Ectodermal cell (in vitro differentiated cells): Measurements from ENCODE around the gene MAB21L4.

Source experiments
- H3K27ac ChIP-seq: 2 replicates; pipeline ENCODE4 v1.7.0; 2013; ENCODE audit warnings: mild to moderate bottlenecking, low read depth, low read length; ENCODE audit not compliant: insufficient read depth, poor library complexity, severe bottlenecking
- H3K27me3 ChIP-seq: 2 replicates; pipeline ENCODE4 v1.7.0; 2013; ENCODE audit warnings: mild to moderate bottlenecking, low read length; ENCODE audit not compliant: insufficient read depth, control insufficient read depth, poor library complexity, severe bottlenecking
- H3K36me3 ChIP-seq: one replicate; pipeline ENCODE4 v1.7.0; 2013; ENCODE audit warnings: low read length; ENCODE audit not compliant: control insufficient read depth, insufficient read depth
- H3K4me1 ChIP-seq: one replicate; pipeline ENCODE4 v1.7.0; 2013; ENCODE audit warnings: low read length; ENCODE audit not compliant: control insufficient read depth, insufficient read depth
- H3K4me3 ChIP-seq: 2 replicates; pipeline ENCODE4 v1.7.0; 2013; ENCODE audit warnings: low read depth, low read length, control low read depth; ENCODE audit not compliant: insufficient read depth
- H3K9me3 ChIP-seq: 2 replicates; pipeline ENCODE4 v1.7.0; 2013; ENCODE audit warnings: mild to moderate bottlenecking, low read length, moderate library complexity; ENCODE audit not compliant: control insufficient read depth
- WGBS, 2 experiments: methylation state at CpG; one replicate each; pipeline ENCODE4 v1.1.7; 2013; ENCODE audit warnings: missing lambda C conversion rate in 2 of 2; 5-methylcytosine and 5-hydroxymethylcytosine counted together

MAB21L4 gene

GRCh38 chr2:240899468-240899865, 3.5 kb upstream of the MAB21L4 start:
- Histone ChIP-seq H3K4me1 (no peaks in the 10 kb centered on the region), H3K27ac (no peak overlapping the region), H3K27me3 (no peaks in the 10 kb centered on the region), H3K4me3 (no peak overlapping the region), H3K36me3 (no peaks in the 10 kb centered on the region), H3K9me3 (no peaks in the 10 kb centered on the region)
- WGBS, 2 experiments, result 91 to 92% methylated on average over 19 of the region's 19 CpGs

GRCh38 chr2:240898731-240899467, 2.9 kb upstream of the MAB21L4 start:
- H3K27me3 ChIP-seq, result no peaks in the 10 kb centered on the region
- no peak overlapping the region for H3K4me3 ChIP-seq
- no peaks in the 10 kb centered on the region for H3K36me3 ChIP-seq
- WGBS, 2 experiments, result 90 to 92% methylated on average over 23 of the region's 23 CpGs
- H3K9me3 ChIP-seq, result no peaks in the 10 kb centered on the region
- H3K27ac ChIP-seq, result no peak overlapping the region
- no peaks in the 10 kb centered on the region for H3K4me1 ChIP-seq

DNA sequence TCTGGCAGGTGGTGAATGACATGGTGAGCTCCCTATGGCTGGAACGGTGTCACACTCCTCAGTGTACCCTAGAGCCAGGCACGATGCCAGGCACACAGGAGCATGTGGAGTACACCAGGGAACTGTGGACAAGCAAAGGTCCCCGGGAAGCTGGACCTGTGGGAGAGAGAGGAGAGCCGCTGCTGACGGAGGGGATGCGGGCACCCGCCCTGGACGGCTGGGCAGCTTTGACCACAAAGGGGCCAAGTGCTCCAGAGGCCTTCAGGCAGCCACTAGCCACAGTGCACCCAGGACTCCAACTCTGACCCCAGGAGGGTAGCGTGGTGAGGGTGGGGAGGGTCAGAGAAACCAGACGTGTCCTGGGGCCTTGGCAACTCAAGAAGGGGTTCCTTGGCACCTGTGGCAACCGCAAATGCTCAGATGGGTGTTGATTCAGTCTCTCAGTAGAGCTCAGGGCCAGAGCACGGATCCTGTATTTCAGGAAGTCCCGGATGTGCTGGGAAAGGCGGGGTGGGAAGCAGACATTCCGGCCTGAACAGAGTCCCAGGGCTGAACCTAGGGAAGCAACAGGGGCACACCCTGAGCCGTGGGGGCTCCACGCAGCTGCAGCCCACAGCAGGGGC, 2.3 kb upstream of the MAB21L4 start:
- Histone ChIP-seq H3K4me3 (no peak overlapping the region), H3K27me3 (no peaks in the 10 kb centered on the region), H3K9me3 (no peaks in the 10 kb centered on the region), H3K36me3 (no peaks in the 10 kb centered on the region), H3K4me1 (no peaks in the 10 kb centered on the region), H3K27ac (no peak overlapping the region)
- 93 to 94% methylated on average over 17 of the region's 17 CpGs for WGBS, 2 experiments

- 85 to 86% methylated on average over 23 of the region's 23 CpGs for WGBS, 2 experiments
- Histone ChIP-seq H3K27ac (no peak overlapping the region), H3K9me3 (no peaks in the 10 kb centered on the region), H3K36me3 (no peaks in the 10 kb centered on the region), H3K27me3 (no peaks in the 10 kb centered on the region), H3K4me3 (no peak overlapping the region), H3K4me1 (no peaks in the 10 kb centered on the region)
Measured at GRCh38 chr2:240896871-240897692, 1.1 kb upstream of the MAB21L4 start.

- WGBS, 2 experiments, result 77 to 79% methylated on average over 7 of the region's 7 CpGs
- no peaks in the 10 kb centered on the region for H3K9me3 ChIP-seq
- H3K27ac ChIP-seq, result no peak overlapping the region
- H3K27me3 ChIP-seq, result no peaks in the 10 kb centered on the region
- no peak overlapping the region for H3K4me3 ChIP-seq
- H3K4me1 ChIP-seq, result no peaks in the 10 kb centered on the region
- H3K36me3 ChIP-seq, result no peaks in the 10 kb centered on the region
Measured at GRCh38 chr2:240896394-240896793, 438 bp upstream of the MAB21L4 start.

DNA sequence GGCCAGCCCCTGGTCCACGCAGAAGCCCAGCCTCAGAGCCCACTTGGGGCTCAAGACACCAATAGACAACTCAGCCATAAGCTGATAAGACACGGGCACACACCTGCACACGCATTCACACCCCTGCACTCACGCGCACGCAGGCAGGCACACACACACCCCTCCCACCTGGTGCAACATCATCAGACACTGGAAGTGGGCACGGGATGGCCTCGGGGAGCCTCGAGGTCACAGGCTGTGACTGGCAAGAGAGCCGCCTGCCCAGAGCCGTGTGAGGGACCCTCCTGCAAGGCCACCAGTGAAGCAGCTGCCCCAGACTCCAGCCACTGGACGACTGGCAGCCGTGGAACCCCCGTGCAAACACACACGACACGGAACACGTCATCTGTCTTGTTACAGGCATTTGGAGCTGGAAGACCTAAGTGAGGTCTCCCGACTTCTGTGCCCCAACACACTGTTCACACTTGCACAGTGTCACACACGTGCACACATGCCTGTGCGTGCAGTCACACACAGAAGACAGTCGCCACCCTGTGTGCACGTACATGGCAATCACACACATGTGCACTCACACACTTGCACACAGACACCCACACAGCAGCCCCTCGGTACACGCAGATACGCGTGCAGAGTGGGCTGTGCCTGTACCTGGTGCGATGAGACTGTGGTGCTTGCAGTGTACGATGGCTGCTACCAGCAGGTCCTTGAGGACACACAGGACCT, 959 bp downstream of the MAB21L4 start:
- WGBS, 2 experiments, result 94 to 95% methylated on average over 28 of the region's 28 CpGs
- H3K36me3 ChIP-seq, result no peaks in the 10 kb centered on the region
- H3K9me3 ChIP-seq, result no peaks in the 10 kb centered on the region
- no peaks in the 10 kb centered on the region for H3K4me1 ChIP-seq
- no peaks in the 10 kb centered on the region for H3K27me3 ChIP-seq
- no peak overlapping the region for H3K4me3 ChIP-seq
- H3K27ac ChIP-seq, result no peak overlapping the region

- Histone ChIP-seq H3K27me3 (no peaks in the 10 kb centered on the region), H3K4me3 (no peak overlapping the region), H3K27ac (no peak overlapping the region), H3K4me1 (no peaks in the 10 kb centered on the region), H3K9me3 (no peaks in the 10 kb centered on the region), H3K36me3 (no peaks in the 10 kb centered on the region)
- 91 to 93% methylated on average over 9 of the region's 9 CpGs for WGBS, 2 experiments
Measured at GRCh38 chr2:240894006-240894405, 1.9 kb downstream of the MAB21L4 start.

GRCh38 chr2:240893363-240893844, 2.6 kb downstream of the MAB21L4 start:
- no peaks in the 10 kb centered on the region for H3K4me1 ChIP-seq
- H3K27me3 ChIP-seq, result no peaks in the 10 kb centered on the region
- no peak overlapping the region for H3K27ac ChIP-seq
- no peaks in the 10 kb centered on the region for H3K9me3 ChIP-seq
- 74 to 81% methylated on average over 17 of the region's 17 CpGs for WGBS, 2 experiments
- no peaks in the 10 kb centered on the region for H3K36me3 ChIP-seq
- H3K4me3 ChIP-seq, result no peak overlapping the region

DNA sequence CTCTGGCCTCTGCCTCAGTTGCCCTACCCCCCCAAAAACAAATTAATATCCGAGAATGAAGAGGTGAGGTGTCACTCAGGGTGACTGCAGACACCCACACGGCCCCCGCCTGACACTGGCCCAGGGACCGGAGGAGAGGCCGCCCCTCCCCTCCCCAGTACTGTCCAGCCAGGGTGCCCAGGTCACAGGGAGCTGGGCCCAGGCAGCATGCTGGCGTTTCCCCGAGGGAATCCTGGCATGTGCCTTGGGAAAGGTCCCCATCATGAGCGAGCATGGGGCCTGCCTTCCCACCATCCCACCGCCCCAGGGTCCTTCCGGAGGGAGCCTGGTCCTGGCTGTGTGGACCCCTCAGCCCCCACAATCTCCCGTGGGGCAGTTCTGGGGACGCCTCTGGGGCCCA, 3.0 kb downstream of the MAB21L4 start:
- no peaks in the 10 kb centered on the region for H3K27me3 ChIP-seq
- no peaks in the 10 kb centered on the region for H3K9me3 ChIP-seq
- no peak overlapping the region for H3K4me3 ChIP-seq
- 91 to 93% methylated on average over 12 of the region's 12 CpGs for WGBS, 2 experiments
- H3K36me3 ChIP-seq, result no peaks in the 10 kb centered on the region
- H3K27ac ChIP-seq, result no peak overlapping the region
- H3K4me1 ChIP-seq, result no peaks in the 10 kb centered on the region
